Tongue (tissue), 2 donors: ENCODE results near the gene INPP4A. TPM values are rescaled to one million over a fixed set of nuclear protein-coding genes. Genes with fewer than 3 reads are reported as not detected.

Source experiments
- DNase-seq: peaks from one replicate; pipeline ENCODE4 v3.0.0-alpha.2; 2015
- total RNA-seq: library from RNA; depleted of rRNA; stranded (reverse); fragments of >200 nt; gene quantifications from one replicate; pipeline ENCODE4 v1.2.3, GENCODE V29; 2014

The INPP4A gene
- total RNA-seq, 1 donor from 2014 or later: 26.1 TPM

- no peak for DNase-seq
Measured at GRCh38 chr2:98541906-98542305, 97.2 kb downstream of the INPP4A start.

- no peak for DNase-seq
Measured at GRCh38 chr2:98543214-98543613, 98.6 kb downstream of the INPP4A start.

DNA sequence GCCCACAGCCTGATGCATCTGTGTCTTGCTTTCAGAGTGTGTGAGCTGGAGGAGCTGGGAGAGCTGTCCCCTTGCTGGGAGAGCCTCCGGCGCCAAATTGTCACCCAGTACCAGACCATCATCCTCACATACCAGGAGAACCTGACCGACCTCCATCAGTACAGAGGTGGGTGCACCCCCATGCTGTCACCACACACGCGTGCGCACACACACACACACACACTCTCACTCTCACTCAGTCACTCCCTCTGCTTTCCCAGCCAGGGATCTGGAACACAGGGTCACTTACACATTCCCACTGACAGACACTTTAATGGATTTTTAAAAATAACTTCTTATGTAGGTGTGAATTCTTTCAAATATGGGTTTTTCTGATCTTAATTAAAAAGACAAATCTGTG is 99.2 kb downstream of the INPP4A start:
- no peak for DNase-seq

- DNase-seq: no peak
Measured at GRCh38 chr2:98545591-98545990, 100.9 kb downstream of the INPP4A start.

GRCh38 chr2:98546186-98546585 is 101.5 kb downstream of the INPP4A start:
- DNase-seq: no peak

GRCh38 chr2:98547092-98547790 is 102.6 kb downstream of the INPP4A start:
- no peak for DNase-seq

DNA sequence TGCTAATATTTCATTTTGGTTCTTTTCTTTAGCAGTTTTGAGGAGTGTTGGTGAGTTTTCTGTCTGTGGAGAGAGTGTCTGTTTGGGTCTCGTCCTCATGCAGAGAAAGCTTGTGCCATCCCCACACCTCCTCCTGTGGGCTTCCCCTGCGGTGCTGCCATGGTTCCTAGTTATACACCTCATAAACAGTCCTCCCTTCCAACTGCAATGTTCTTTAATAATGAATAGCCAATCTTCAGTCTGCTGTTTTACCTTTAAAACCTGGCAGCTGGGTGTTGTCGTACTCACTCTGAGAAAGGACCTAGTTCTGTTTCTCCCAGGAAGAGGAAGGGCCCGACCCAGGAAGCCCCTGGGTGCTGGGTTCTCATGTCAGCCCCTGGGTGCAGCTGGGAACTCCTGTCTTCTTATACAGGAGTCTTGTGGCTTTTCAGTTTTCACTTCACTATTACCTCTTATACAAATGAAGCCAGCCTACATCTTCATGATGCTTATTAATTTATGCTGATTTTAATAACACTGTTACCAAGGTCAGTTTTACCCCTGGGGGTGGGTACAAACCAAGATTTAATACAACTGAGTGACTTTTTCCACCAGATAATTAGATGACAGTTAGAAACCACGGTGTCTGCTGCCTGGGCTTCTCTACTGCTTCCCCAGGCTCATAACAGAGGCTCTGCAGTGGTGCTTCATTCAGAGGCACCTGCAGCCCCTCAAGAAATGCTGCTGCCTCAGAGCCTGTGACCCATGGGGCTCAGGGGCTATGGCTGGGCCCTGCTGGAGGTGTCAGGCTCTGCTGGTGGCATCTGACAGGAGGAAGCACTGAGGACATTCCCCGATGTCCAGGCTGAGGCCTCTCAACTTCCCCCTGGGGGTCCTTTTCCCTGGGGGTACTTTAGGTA is 104.5 kb downstream of the INPP4A start:
- DNase-seq: no peak

GRCh38 chr2:98550165-98550564 is 105.5 kb downstream of the INPP4A start:
- DNase-seq: no peak

DNA sequence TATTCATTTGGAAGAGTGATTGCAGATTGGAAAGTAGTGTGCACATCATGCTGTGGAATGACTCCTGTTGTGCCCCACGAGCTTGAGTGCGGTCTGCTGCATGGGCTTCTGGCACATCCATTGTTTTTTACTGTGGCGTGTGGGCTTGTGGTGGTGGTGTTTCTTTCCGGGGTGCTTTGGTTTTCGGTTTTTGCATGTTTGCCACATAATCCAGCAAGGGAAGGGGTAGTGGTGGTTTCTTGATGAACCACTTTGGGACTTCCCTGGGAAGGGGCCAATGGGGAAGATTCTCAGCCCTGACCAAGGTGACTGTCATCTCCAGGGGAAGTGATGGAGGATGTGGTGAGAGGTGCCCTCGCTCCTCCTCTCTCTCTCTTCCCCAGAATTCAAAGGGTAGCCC is 106.7 kb downstream of the INPP4A start:
- DNase-seq: no peak

DNA sequence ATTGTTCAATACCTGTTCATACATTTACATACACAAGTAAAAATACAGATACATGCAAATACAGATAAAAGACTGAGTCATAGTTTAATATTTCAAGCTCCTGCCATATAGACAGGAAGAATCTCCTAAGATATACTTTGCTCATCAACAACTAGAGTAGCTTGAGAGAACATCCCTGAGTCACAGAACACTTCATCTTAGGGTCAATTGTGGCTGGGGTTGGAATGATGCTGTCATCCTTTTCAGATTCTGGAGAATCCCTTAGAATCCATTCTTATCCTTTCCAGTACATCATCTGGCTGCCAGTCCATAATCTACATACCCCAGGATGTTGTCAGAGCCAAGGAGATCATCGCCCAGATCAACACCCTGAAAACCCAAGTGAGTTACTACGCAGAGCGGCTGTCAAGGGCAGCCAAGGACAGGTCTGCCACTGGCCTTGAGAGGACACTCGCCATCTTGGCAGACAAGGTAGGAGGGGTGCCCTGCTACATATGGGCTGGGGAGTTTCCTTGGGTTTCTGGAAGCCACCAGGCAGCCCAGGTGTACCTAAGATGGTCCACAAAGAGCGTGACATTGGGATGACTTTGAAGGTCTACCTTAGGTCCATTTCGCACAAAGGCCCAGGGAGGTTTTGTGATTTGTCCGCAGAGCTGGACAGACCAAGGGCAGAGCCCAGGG is 108.0 kb downstream of the INPP4A start:
- no peak for DNase-seq

GRCh38 chr2:98554116-98554861 is 109.6 kb downstream of the INPP4A start:
- no peak for DNase-seq

- no peak for DNase-seq
Measured at GRCh38 chr2:98555696-98556095, 111.0 kb downstream of the INPP4A start.

- DNase-seq: no peak
Measured at GRCh38 chr2:98556344-98557033, 111.8 kb downstream of the INPP4A start.

DNA sequence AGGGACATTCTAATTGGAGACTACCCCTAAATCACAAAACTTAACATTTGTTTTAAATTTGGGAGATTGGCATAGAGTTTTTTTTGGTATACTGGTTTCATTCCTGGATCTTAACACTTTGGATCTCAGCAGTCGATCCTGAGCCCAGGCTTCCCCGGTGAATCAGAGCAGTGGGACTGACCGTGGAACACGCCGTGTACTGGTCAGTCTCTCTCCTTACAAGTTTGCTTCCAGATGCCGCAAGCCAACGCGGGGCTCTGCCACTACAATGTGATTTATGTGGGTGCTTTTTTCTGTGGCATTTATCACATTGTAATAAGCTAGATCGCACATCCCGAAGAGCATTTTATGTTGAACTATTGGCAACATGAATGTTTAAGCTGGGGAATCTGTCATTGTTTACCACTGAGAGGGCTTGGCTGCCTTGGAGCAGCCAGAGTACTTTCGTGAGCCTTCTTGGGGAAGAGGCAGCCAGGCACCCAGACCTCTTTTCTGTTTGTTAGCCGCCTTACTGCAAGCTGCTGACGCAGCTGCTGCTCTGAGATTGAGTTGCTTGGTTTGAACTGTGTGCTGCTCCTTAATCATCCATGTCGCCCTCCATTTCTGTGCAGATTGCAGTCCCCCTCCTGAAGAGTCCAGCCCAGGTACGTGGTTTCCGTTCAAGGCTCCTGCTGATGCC is 114.3 kb downstream of the INPP4A start:
- no peak for DNase-seq

- DNase-seq: no peak
Measured at GRCh38 chr2:98559581-98559980, 114.9 kb downstream of the INPP4A start.

DNA sequence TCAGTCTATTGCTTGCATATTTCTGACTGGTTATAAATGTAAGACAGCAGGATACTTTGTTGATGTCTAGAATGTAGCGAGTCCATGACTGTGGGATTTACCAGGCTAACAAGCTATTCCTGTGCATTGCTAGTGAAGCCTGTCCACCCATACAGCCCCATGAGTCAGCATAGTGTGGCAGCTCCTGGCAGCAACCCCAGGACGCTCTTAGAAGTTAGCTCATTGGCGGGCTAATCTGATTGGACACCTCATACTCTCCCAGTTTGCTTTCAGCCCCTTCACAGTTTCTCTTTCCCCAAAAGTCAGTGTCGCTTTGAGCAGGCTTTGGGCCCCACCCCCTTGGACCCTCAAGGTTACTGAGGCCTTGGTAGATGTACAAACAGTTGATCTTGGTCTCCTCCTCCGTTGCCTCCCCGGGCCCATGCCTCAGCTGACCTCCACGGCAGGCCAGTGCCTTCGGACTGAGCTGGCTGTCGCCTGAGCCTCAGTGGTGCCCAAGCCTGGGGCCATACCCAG is 115.7 kb downstream of the INPP4A start:
- no peak for DNase-seq

DNA sequence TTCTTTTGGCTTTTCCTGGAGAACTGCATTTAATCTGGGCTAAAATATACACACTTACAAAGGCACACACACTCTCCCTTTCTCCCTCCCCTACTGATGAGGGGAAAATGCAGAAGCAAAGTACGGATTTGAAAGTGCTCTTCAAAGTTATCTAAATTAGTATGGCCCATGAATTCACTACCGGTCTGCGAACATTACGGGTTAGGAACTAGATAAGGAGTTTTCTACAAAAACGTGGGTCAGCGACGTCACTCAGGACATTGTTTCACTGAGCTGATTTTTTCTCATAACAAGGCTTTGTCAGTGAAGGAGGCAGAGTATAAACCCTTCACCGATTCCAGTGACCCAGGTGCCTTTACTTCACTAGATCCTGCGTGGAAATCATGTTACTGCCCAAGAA is 116.4 kb downstream of the INPP4A start:
- DNase-seq: no peak

GRCh38 chr2:98561902-98562695 is 117.4 kb downstream of the INPP4A start:
- no peak for DNase-seq

DNA sequence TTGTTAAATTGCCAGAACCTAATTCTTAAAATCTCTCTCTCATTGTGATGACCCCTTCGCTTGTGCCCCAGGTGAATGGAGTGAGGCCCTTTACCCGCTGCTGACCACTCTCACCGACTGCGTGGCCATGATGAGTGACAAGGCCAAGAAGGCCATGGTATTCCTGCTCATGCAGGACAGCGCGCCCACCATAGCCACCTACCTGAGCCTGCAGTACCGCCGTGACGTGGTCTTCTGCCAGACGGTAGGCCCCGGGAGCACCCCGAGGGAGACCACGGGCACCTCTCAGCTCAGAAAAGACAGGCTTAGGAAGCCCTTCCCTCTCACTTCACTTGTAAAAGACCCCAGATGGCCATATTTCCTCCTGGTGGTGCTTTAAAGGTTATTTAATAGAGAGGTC is 118.7 kb downstream of the INPP4A start:
- no peak for DNase-seq

- DNase-seq: no peak
Measured at GRCh38 chr2:98564541-98565132, 120.0 kb downstream of the INPP4A start.
